ENCODE results near the gene APOLD1.
"Not testable (repeated sequence)": the region's sequence is repeated elsewhere in the genome, so short reads cannot be mapped to it uniquely, and the experiment has no call there.

APOLD1 gene

GRCh38 chr12:12837813-12838153 lies 52.3 kb downstream of the APOLD1 start:
- Histone ChIP-seq H3K9me2 (replicated peaks; ENCODE audit: insufficient read depth, low read length) (no peaks in the 10 kb centered on the region), H3K27me3 (replicated peaks; ENCODE audit: insufficient read depth, low read length) (no peaks in the 10 kb centered on the region), H3K4me1 (ENCODE audit: low read length) (peaks cover 4% of the 10 kb centered on the region), H3K9ac (ENCODE audit: low read length) (no peak overlapping the region), H3K27ac (ENCODE audit: low read length) (no peak overlapping the region), H3F3A (ENCODE audit: insufficient read depth, low read length) (no peaks in the 10 kb centered on the region), H2AFZ (ENCODE audit: low read length) (no peak overlapping the region), H3K4me3 (ENCODE audit: low read length) (no peak overlapping the region), H4K20me1 (ENCODE audit: insufficient read depth, low read length) (no peaks in the 10 kb centered on the region), H3K36me3 (replicated peaks; ENCODE audit: insufficient read depth, low read length) (no peaks in the 10 kb centered on the region), H3K9me3 (replicated peaks; ENCODE audit: insufficient read depth, low read length) (no peaks in the 10 kb centered on the region), H3K4me2 (ENCODE audit: low read depth, low read length) (no peak overlapping the region), H3K79me2 (ENCODE audit: low read length) (no peaks in the 10 kb centered on the region)
- DNase-seq, result no peak
- TF ChIP-seq EZH2phosphoT487 (IDR thresholded peaks at IDR 0.05; ENCODE audit: low read length) (no peak), CTCF (IDR thresholded peaks at IDR 0.05; ENCODE audit: low read length) (no peak), EZH2 (optimal IDR thresholded peaks at IDR 0.05; ENCODE audit: low read depth, low read length) (no peak)

GRCh38 chr12:12839003-12839395 lies 53.5 kb downstream of the APOLD1 start:
- H3K9me3 ChIP-seq (replicated peaks; ENCODE audit: insufficient read depth, low read length), result no peaks in the 10 kb centered on the region
- H3K9ac ChIP-seq (ENCODE audit: low read length), result no peak overlapping the region
- H3K79me2 ChIP-seq (ENCODE audit: low read length), result no peaks in the 10 kb centered on the region
- H3K27me3 ChIP-seq (replicated peaks; ENCODE audit: insufficient read depth, low read length), result no peaks in the 10 kb centered on the region
- H3K36me3 ChIP-seq (replicated peaks; ENCODE audit: insufficient read depth, low read length), result no peaks in the 10 kb centered on the region
- no peaks in the 10 kb centered on the region for H3K9me2 ChIP-seq (replicated peaks; ENCODE audit: insufficient read depth, low read length)
- H3K27ac ChIP-seq (ENCODE audit: low read length), result no peak overlapping the region
- H4K20me1 ChIP-seq (ENCODE audit: insufficient read depth, low read length), result no peaks in the 10 kb centered on the region
- TF ChIP-seq CTCF (IDR thresholded peaks at IDR 0.05; ENCODE audit: low read length) (no peak), EZH2phosphoT487 (IDR thresholded peaks at IDR 0.05; ENCODE audit: low read length) (no peak), EZH2 (optimal IDR thresholded peaks at IDR 0.05; ENCODE audit: low read depth, low read length) (no peak)
- H2AFZ ChIP-seq (ENCODE audit: low read length), result no peak overlapping the region
- no peak overlapping the region for H3K4me2 ChIP-seq (ENCODE audit: low read depth, low read length)
- peaks cover 4% of the 10 kb centered on the region for H3K4me1 ChIP-seq (ENCODE audit: low read length)
- DNase-seq, result no peak
- H3K4me3 ChIP-seq (ENCODE audit: low read length), result no peak overlapping the region
- H3F3A ChIP-seq (ENCODE audit: insufficient read depth, low read length), result no peaks in the 10 kb centered on the region

- not testable (repeated sequence) for H3F3A ChIP-seq (ENCODE audit: insufficient read depth, low read length); H4K20me1 ChIP-seq (ENCODE audit: insufficient read depth, low read length); DNase-seq; H3K79me2 ChIP-seq (ENCODE audit: low read length); H3K9ac ChIP-seq (ENCODE audit: low read length); H3K9me2 ChIP-seq (replicated peaks; ENCODE audit: insufficient read depth, low read length); H3K27me3 ChIP-seq (replicated peaks; ENCODE audit: insufficient read depth, low read length); H3K4me1 ChIP-seq (ENCODE audit: low read length); H3K4me2 ChIP-seq (ENCODE audit: low read depth, low read length); H2AFZ ChIP-seq (ENCODE audit: low read length); H3K27ac ChIP-seq (ENCODE audit: low read length); H3K4me3 ChIP-seq (ENCODE audit: low read length); H3K36me3 ChIP-seq (replicated peaks; ENCODE audit: insufficient read depth, low read length); H3K9me3 ChIP-seq (replicated peaks; ENCODE audit: insufficient read depth, low read length)
Measured at GRCh38 chr12:12839439-12839838, 54.0 kb downstream of the APOLD1 start.

GRCh38 chr12:12839873-12840579 lies 54.6 kb downstream of the APOLD1 start:
- H3K4me1 ChIP-seq (ENCODE audit: low read length), result peaks cover 4% of the 10 kb centered on the region
- H4K20me1 ChIP-seq (ENCODE audit: insufficient read depth, low read length), result no peaks in the 10 kb centered on the region
- no peak overlapping the region for H3K9ac ChIP-seq (ENCODE audit: low read length)
- H3K79me2 ChIP-seq (ENCODE audit: low read length), result no peaks in the 10 kb centered on the region
- H3K36me3 ChIP-seq (replicated peaks; ENCODE audit: insufficient read depth, low read length), result no peaks in the 10 kb centered on the region
- TF ChIP-seq EZH2 (optimal IDR thresholded peaks at IDR 0.05; ENCODE audit: low read depth, low read length) (no peak), CTCF (IDR thresholded peaks at IDR 0.05; ENCODE audit: low read length) (no peak), EZH2phosphoT487 (IDR thresholded peaks at IDR 0.05; ENCODE audit: low read length) (no peak)
- H3F3A ChIP-seq (ENCODE audit: insufficient read depth, low read length), result no peaks in the 10 kb centered on the region
- H3K4me3 ChIP-seq (ENCODE audit: low read length), result no peak overlapping the region
- H3K4me2 ChIP-seq (ENCODE audit: low read depth, low read length), result no peak overlapping the region
- no peak for DNase-seq
- H3K27me3 ChIP-seq (replicated peaks; ENCODE audit: insufficient read depth, low read length), result no peaks in the 10 kb centered on the region
- no peaks in the 10 kb centered on the region for H3K9me2 ChIP-seq (replicated peaks; ENCODE audit: insufficient read depth, low read length)
- H3K9me3 ChIP-seq (replicated peaks; ENCODE audit: insufficient read depth, low read length), result no peaks in the 10 kb centered on the region
- no peak overlapping the region for H2AFZ ChIP-seq (ENCODE audit: low read length)
- H3K27ac ChIP-seq (ENCODE audit: low read length), result no peak overlapping the region

Data from MM.1S (cell line).